Measurements from ENCODE around the gene KIR3DL2.
"Not testable (repeated sequence)": the region's sequence is repeated elsewhere in the genome, so short reads cannot be mapped to it uniquely, and the experiment has no call there.

Gene KIR3DL2

GRCh38 chr19:54850061-54850640 lies at the start of gene KIR3DL2:
TSS of gene KIR3DL2 (plus strand) at chr19:54850443. CDS start at chr19:54850476, 33 bp downstream.
- DNase-seq, result not testable (repeated sequence)

- no peak for DNase-seq
Measured at GRCh38 chr19:54803410-54803809, 46.8 kb upstream of the KIR3DL2 start, which contains the start of gene KIR2DL4. TSS of gene KIR2DL4 (plus strand) at chr19:54803610. CDS start at chr19:54803652, 42 bp downstream.

GRCh38 chr19:54804101-54804500 lies 46.1 kb upstream of the KIR3DL2 start:
- DNase-seq, result no peak

- no peak for DNase-seq
Measured at GRCh38 chr19:54804571-54804970, 45.7 kb upstream of the KIR3DL2 start.

GRCh38 chr19:54805665-54806515 lies 44.4 kb upstream of the KIR3DL2 start:
- DNase-seq, result no peak

GRCh38 chr19:54806516-54806838 lies 43.8 kb upstream of the KIR3DL2 start:
- no peak for DNase-seq

- not testable (repeated sequence) for DNase-seq
Measured at GRCh38 chr19:54814571-54814970, 35.7 kb upstream of the KIR3DL2 start.

- not testable (repeated sequence) for DNase-seq
Measured at GRCh38 chr19:54816251-54816650, 34.0 kb upstream of the KIR3DL2 start, which contains the start of gene KIR3DL1. TSS of gene KIR3DL1 (plus strand) at chr19:54816468.

GRCh38 chr19:54817670-54818536 lies 32.3 kb upstream of the KIR3DL2 start:
- no peak for DNase-seq

GRCh38 chr19:54824416-54824815 lies 25.8 kb upstream of the KIR3DL2 start:
- not testable (repeated sequence) for DNase-seq

GRCh38 chr19:54825326-54825725 lies 24.9 kb upstream of the KIR3DL2 start:
- DNase-seq, result not testable (repeated sequence)

GRCh38 chr19:54828064-54828463 lies 22.2 kb upstream of the KIR3DL2 start:
- DNase-seq, result not testable (repeated sequence)

GRCh38 chr19:54832496-54832895 lies 17.7 kb upstream of the KIR3DL2 start, which contains the start of gene KIR2DS4:
TSS of gene KIR2DS4 (plus strand) at chr19:54832676.
- not testable (repeated sequence) for DNase-seq

GRCh38 chr19:54835126-54835525 lies 15.1 kb upstream of the KIR3DL2 start:
- DNase-seq, result not testable (repeated sequence)

GRCh38 chr19:54837522-54837921 lies 12.7 kb upstream of the KIR3DL2 start:
- DNase-seq, result not testable (repeated sequence)

GRCh38 chr19:54843171-54843570 lies 7.1 kb upstream of the KIR3DL2 start:
- not testable (repeated sequence) for DNase-seq

GRCh38 chr19:54850930-54851329 lies 687 bp downstream of the KIR3DL2 start:
- DNase-seq, result no peak

GRCh38 chr19:54851353-54851752 lies 1.1 kb downstream of the KIR3DL2 start:
- no peak for DNase-seq

- DNase-seq, result not testable (repeated sequence)
Measured at GRCh38 chr19:54855241-54855640, 5.0 kb downstream of the KIR3DL2 start.

- DNase-seq, result not testable (repeated sequence)
Measured at GRCh38 chr19:54858476-54858875, 8.2 kb downstream of the KIR3DL2 start.

GRCh38 chr19:54859421-54859820 lies 9.2 kb downstream of the KIR3DL2 start:
- not testable (repeated sequence) for DNase-seq

GRCh38 chr19:54863459-54863858 lies 13.2 kb downstream of the KIR3DL2 start:
- DNase-seq, result not testable (repeated sequence)

GRCh38 chr19:54871696-54872095 lies 21.5 kb downstream of the KIR3DL2 start:
- no peak for DNase-seq

Measured in RPMI8226 (cell line).